Measurements from ENCODE around the gene ATXN3L.

The ATXN3L gene

DNA sequence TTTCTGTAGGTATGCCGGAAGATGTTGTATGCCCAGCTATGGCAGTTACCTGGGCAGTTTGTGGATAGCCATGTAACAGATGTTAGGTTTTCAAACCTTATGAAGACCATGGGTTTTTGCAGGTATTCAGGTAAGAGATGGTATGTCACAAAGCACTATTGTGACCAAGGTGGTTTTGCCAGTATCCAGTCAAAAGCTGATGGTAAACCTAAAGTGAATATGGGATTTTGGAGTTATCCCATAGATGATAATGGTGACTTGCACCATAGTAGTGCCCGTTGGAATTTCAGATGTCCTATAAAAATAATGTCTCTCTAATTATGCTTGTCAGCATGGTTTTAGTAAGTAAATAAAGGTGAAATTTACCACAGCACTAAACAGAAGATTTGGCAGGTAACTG, at the start of gene ATXN3L:
Gene ATXN3L, minus strand, starts transcription at position 101 of the 400 bp plus-strand sequence. CDS start 119 bp downstream, outside the sequence.
- TF ChIP-seq, protein P1, sequence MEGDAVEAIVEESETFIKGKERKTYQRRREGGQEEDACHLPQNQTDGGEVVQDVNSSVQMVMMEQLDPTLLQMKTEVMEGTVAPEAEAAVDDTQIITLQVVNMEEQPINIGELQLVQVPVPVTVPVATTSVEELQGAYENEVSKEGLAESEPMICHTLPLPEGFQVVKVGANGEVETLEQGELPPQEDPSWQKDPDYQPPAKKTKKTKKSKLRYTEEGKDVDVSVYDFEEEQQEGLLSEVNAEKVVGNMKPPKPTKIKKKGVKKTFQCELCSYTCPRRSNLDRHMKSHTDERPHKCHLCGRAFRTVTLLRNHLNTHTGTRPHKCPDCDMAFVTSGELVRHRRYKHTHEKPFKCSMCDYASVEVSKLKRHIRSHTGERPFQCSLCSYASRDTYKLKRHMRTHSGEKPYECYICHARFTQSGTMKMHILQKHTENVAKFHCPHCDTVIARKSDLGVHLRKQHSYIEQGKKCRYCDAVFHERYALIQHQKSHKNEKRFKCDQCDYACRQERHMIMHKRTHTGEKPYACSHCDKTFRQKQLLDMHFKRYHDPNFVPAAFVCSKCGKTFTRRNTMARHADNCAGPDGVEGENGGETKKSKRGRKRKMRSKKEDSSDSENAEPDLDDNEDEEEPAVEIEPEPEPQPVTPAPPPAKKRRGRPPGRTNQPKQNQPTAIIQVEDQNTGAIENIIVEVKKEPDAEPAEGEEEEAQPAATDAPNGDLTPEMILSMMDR (IDR thresholded peaks at IDR 0.05; ENCODE audit: low read depth, low read length, missing control alignments): no peak

DNA sequence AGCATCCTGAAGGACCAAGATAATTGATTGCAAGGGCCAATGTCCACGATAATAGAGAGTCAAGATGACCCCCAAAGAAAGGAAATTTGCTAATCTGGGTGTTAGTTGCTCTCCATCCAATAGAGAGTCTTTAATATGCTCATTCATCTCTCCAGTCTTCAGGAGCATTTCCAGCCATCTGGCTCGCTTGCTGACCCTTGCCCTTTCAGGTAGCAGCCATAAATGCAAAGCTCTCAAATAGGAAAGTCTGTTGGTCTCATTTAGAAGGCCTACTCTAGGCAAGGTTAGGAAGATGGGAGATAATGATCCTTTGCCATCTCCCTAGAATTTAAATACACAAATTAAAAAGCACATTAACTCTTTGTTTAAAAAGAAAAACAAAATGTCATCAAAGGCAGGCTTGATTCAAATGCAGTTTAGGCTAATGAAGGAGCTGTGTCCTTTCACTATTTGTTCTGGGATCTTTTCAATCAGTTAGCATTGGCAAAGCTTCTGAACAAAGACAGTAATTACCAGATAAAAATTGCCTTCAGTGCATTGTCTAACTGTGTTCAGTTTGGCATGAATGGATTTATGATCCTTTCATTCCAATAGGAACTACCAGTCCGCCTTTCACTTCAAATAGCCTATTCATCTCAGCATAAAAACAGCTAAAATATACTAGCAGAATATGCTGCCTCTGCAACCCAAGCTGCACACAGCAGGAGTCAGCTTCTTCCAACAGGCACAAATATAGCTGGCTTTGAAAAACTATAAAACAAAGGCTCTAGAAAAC, 49.6 kb upstream of the ATXN3L start:
- no peak for DNase-seq (ENCODE audit: low read depth)
- TF ChIP-seq, protein P1 (IDR thresholded peaks at IDR 0.05; ENCODE audit: low read depth, low read length, missing control alignments): no peak
- no peak overlapping the region for H3K4me3 ChIP-seq (ENCODE audit: low read depth, low read length)

More for the DNA sequence above, at the start of gene ATXN3L:
- DNase-seq (ENCODE audit: low read depth): no peak
- no peak within 1 kb of the TSS for H3K4me3 ChIP-seq (ENCODE audit: low read depth, low read length)

DNA sequence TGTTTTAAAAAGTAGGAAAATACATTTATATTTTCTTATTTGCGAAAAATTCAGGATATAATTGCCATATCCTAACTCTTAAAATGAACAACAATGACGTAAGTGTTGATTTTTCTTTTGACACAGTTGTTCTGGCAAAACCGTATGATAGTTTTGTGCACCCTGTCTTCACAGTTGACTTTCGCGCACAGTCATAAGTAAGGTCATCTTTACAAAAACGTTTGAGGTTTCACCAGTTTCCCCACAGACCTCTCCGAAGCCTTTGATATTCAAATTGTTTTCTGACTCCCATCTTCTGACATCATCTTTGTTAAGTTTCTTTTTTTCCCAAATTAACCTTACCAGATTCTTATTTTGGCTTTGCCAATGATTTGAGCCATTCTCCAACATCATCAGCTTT, 48.1 kb upstream of the ATXN3L start:
- H3K4me3 ChIP-seq (ENCODE audit: low read depth, low read length): no peak overlapping the region
- TF ChIP-seq, protein P1 (IDR thresholded peaks at IDR 0.05; ENCODE audit: low read depth, low read length, missing control alignments): no peak

DNA sequence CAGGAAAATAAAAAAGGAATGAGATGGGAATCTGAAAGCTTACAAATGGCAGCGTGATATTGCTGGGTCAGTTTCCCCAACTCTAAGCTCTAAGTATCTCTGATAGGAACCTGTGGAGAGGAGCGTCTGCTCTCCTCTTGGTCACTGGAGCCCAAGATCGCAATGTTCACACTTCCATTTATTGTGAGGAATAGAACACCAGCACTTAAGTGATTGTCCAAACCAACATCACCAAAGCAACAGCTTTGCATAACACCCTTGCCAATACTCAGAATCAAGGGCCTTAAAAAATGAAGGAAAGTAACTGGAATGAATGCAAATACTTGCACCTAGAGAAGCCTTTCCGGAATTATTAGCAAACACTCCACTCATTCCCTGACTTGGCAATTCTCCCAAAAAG, 46.8 kb upstream of the ATXN3L start:
- no peak for DNase-seq (ENCODE audit: low read depth)
- no peak overlapping the region for H3K4me3 ChIP-seq (ENCODE audit: low read depth, low read length)
- TF ChIP-seq, protein P1 (IDR thresholded peaks at IDR 0.05; ENCODE audit: low read depth, low read length, missing control alignments): no peak

More for the DNA sequence above, 48.1 kb upstream of the ATXN3L start:
- DNase-seq (ENCODE audit: low read depth): no peak

DNA sequence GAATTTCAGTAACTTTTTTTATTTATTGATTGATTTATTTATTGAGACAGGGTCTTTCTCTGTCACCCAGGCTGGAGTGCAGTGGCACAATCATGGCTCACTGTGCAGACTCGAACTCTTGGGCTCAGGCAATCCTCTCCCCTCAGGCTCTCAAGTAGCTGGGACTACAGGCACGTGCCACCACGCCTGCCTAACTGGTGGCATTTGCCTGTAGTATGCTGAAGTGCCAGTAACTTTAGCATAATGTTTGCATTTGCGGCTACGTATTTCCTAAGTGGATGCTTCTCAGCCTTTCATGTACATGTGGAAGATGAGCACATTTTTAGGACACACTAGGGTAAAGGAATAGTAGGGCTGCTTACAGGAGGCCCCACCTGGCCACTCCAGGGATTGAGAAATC, 45.3 kb upstream of the ATXN3L start:
- DNase-seq (ENCODE audit: low read depth): no peak
- TF ChIP-seq, protein P1 (IDR thresholded peaks at IDR 0.05; ENCODE audit: low read depth, low read length, missing control alignments): no peak
- H3K4me3 ChIP-seq (ENCODE audit: low read depth, low read length): no peak overlapping the region

DNA sequence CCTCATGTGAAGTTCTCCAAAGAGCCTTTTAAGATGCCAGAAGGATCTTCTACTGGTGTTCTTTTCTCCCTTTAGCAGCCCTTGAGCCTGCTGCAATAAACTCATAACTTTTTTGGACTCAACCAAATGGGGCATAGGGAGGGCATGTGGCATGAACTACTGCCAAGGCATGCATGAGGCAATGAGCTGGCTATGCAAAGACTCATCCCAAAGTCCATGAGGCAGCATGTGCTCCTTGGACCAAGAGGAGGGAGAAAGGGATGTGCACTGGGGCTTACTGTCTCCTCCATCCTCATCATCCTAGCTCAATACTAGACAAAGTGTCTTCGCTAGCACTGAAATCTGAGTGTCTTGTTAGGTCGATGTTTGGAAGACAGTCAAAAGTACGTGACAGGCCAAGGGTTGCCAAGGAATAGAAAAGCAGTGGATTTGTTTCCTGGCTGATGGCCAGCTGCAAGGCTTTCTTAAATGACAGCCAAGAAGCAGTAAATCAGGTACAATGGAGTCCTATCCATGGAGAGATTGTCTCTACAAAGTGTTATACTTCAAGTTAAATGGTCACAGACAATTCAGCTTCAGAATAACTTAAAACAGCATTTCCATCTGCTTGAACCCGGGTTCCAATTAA, 44.5 kb upstream of the ATXN3L start:
- no peak overlapping the region for H3K4me3 ChIP-seq (ENCODE audit: low read depth, low read length)
- no peak for DNase-seq (ENCODE audit: low read depth)
- TF ChIP-seq, protein P1 (IDR thresholded peaks at IDR 0.05; ENCODE audit: low read depth, low read length, missing control alignments): no peak
